Esophagus (tissue), 2 donors: ENCODE data around the gene GTF3C5. TPM values are rescaled to one million over a fixed set of nuclear protein-coding genes. Genes with fewer than 3 reads are reported as not detected.
"Not testable (repeated sequence)": the region's sequence is repeated elsewhere in the genome, so short reads cannot be mapped to it uniquely, and the experiment has no call there.

Experiments used
- H3K27ac ChIP-seq, 2 donors: one replicate each; pipeline ENCODE4 v1.5.1; 2013; ENCODE audit warnings: low read depth in 2 of 2, mild to moderate bottlenecking in 2 of 2, inconsistent platforms in 1 of 2, low read length in 1 of 2, moderate library complexity in 1 of 2
- H3K27me3 ChIP-seq, 2 donors: one replicate each; pipeline ENCODE4 v1.6.1; 2013; ENCODE audit warnings: low read length in 2 of 2, control low read depth in 1 of 2, mild to moderate bottlenecking in 1 of 2; ENCODE audit not compliant: insufficient read depth in 2 of 2, control insufficient read depth in 1 of 2
- H3K36me3 ChIP-seq, 2 donors: one replicate each; pipeline ENCODE4 v1.6.1; 2013; ENCODE audit warnings: low read length in 1 of 2; ENCODE audit not compliant: control insufficient read depth in 2 of 2, insufficient read depth in 2 of 2
- H3K4me1 ChIP-seq, 2 donors: one replicate each; pipeline ENCODE4 v1.6.1; 2013; ENCODE audit warnings: low read length in 1 of 2; ENCODE audit not compliant: control insufficient read depth in 2 of 2, insufficient read depth in 2 of 2
- H3K4me3 ChIP-seq, 2 donors: one replicate each; pipeline ENCODE4 v1.5.1; 2013; ENCODE audit warnings: low read length in 2 of 2, mild to moderate bottlenecking in 2 of 2, low read depth in 1 of 2, moderate library complexity in 1 of 2
- H3K9me3 ChIP-seq, 2 donors: one replicate each; pipeline ENCODE4 v1.6.1; 2013; ENCODE audit warnings: mild to moderate bottlenecking in 2 of 2, low read depth in 1 of 2, low read length in 1 of 2, moderate library complexity in 1 of 2; ENCODE audit not compliant: control insufficient read depth in 2 of 2, insufficient read depth in 1 of 2
- WGBS, 2 donors: extraction: QIAGEN DNeasy Blood & Tissue Kit; methylation state at CpG; one replicate each; pipeline ENCODE4 v1.1.7; 2013; 5-methylcytosine and 5-hydroxymethylcytosine counted together
- polyA plus RNA-seq, 2 donors: library from polyadenylated mRNA; stranded (reverse); fragments of 200-250 nt; gene quantifications; one replicate each; pipeline ENCODE4 v1.2.3, GENCODE V29; 2013
- donor health status: healthy with polysubstance abuse.
- donor health status: Bipolar disorder and iron deficiency.

The GTF3C5 gene
- polyA plus RNA-seq, 2 donors = 46.3 to 64.0 TPM

DNA sequence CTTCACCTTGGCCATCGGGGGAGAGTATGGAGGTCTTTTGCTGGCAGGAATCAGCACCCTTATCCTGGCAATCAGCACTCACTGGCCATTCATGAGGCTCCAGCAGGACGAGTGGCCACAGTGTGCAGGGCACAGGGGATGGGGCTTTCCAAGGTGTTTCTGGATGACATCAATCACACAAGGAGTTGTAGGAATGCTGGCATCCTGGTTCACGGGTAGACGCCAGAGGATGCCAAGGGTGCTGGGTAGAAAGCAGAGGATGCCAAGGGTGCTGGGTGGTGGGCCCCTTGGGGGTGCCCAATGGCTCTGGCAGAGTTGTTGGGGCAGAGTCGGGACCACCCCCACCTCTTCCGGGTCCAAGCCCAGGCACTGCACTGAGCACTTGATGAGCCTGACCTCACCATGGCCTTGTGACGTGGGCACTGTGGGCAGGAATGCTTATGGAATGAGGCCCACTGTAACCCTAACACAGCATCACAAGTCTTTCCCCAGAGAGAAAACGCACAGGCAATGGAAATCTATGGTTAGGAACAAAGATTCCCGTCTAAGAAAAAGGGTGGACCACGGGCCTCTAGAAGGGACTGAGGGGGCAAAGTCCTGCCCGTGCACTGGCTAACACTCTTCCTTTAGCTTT lies 60.1 kb downstream of the GTF3C5 start:
- WGBS, 2 donors = 73 to 75% methylated on average over 11 of the region's 11 CpGs
- H3K4me1 ChIP-seq = no peaks in the 10 kb centered on the region
- H3K4me3 ChIP-seq = no peak overlapping the region
- H3K27ac ChIP-seq = no peak overlapping the region
- no peaks in the 10 kb centered on the region for H3K9me3 ChIP-seq
- no peaks in the 10 kb centered on the region for H3K27me3 ChIP-seq
- no peaks in the 10 kb centered on the region for H3K36me3 ChIP-seq

DNA sequence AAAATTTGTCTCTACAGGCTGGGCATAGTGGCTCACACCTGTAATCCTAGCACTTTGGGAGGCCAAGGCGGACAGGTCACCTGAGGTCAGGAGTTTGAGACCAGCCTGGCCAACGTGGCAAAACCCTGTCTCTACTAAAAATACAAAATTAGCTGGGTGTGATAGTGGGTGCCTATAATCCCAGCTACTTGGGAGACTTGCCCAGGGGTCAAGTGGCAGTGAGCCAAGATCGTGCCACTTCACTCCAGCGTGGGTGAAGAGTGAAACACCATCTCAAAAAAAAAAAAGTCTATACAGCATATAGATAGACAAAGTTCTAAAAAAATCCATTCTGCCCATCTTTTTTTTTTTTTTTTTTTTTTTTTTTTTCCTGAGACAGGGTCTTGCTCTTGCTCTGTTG lies 63.6 kb downstream of the GTF3C5 start:
- not testable (repeated sequence) for H3K9me3 ChIP-seq, H3K27me3 ChIP-seq, H3K4me3 ChIP-seq, H3K4me1 ChIP-seq, H3K27ac ChIP-seq
- H3K36me3 ChIP-seq = peaks cover 14 to 22% of the 10 kb centered on the region in 2 donors
- WGBS, 2 donors = 64 to 68% methylated on average over 4 of the region's 4 CpGs

- Histone ChIP-seq H3K27ac (no peak overlapping the region), H3K27me3 (no peaks in the 10 kb centered on the region), H3K4me3 (no peak overlapping the region), H3K9me3 (peaks cover 0 to 10% of the 10 kb centered on the region in 2 donors), H3K4me1 (no peaks in the 10 kb centered on the region), H3K36me3 (peaks cover 17 to 27% of the 10 kb centered on the region in 2 donors)
- 96 to 99% methylated on average over 3 of the region's 3 CpGs for WGBS, 2 donors
These were observed 64.1 kb downstream of the GTF3C5 start for GRCh38 chr9:133094842-133095393.

DNA sequence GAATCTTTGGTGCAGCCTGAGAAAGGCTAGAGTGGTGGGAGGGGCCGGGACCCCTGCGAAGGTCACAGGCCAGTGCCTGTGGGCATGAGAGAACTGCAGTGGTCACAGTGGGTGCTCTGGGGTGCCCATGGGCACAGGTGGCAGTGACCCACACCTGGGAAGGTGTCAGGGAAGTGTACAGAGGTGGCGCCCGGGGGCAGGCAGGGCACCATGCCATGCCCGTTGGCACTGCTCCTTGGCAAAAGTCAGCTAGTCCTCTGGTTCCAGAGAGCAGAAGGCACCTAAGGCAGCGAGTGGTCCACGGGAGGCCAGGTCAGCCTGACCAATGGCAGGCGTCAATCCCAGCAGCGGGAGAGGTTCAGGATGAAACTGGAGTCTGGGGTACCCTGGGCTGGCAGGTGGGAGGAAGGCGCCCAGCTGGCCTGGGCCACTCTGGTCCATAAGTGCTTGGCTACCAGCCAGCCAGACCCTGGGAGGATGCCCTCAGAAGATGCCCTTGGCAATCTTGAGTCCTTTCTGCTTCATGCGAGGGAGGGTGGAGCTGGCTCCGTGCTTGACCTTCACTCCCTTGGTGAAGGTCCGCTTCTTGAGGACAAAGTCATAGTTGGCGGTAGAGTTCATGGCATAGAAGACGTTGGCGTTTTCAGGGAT lies 67.4 kb downstream of the GTF3C5 start:
- Histone ChIP-seq H3K4me1 (no peaks in the 10 kb centered on the region), H3K36me3 (peaks cover 39 to 55% of the 10 kb centered on the region in 2 donors)
- 89 to 90% methylated on average over 16 of the region's 16 CpGs for WGBS, 2 donors

DNA sequence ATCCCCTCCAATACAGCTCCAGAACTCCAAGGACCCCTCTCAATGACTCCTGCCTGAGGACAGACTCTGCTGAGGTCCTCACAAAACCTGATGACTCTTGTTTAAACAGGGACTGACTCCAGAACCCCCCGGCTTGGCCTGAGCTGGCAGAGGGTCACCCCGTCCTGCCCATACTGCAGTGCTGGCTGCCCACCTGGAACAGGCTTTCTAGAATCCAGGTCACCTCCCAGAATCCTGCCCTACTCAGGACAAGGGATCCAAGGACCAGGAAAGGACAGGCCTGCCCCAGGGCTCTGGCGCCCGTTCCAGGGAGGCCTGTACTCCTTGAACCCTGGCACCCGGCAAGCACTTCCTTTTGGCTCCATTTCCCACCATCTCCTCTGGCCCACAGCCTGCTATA lies 68.1 kb downstream of the GTF3C5 start:
- Histone ChIP-seq H3K36me3 (peaks cover 39 to 59% of the 10 kb centered on the region in 2 donors), H3K9me3 (peaks cover 0 to 10% of the 10 kb centered on the region in 2 donors), H3K4me3 (no peak overlapping the region), H3K27me3 (no peaks in the 10 kb centered on the region), H3K27ac (no peak overlapping the region), H3K4me1 (no peaks in the 10 kb centered on the region)
- 90 to 94% methylated on average over 5 of the region's 5 CpGs for WGBS, 2 donors

More for the DNA sequence above, 67.4 kb downstream of the GTF3C5 start:
- H3K9me3 ChIP-seq = peaks cover 0 to 10% of the 10 kb centered on the region in 2 donors
- H3K27ac ChIP-seq = no peak overlapping the region
- no peak overlapping the region for H3K4me3 ChIP-seq
- H3K27me3 ChIP-seq = no peaks in the 10 kb centered on the region

- WGBS, 2 donors = 96 to 97% methylated on average over 12 of the region's 12 CpGs
- Histone ChIP-seq H3K27me3 (no peaks in the 10 kb centered on the region), H3K36me3 (peaks cover 39 to 65% of the 10 kb centered on the region in 2 donors), H3K4me1 (no peaks in the 10 kb centered on the region), H3K9me3 (peaks cover 0 to 10% of the 10 kb centered on the region in 2 donors), H3K27ac (no peak overlapping the region), H3K4me3 (no peak overlapping the region)
These were observed 69.1 kb downstream of the GTF3C5 start for GRCh38 chr9:133099726-133100505.

DNA sequence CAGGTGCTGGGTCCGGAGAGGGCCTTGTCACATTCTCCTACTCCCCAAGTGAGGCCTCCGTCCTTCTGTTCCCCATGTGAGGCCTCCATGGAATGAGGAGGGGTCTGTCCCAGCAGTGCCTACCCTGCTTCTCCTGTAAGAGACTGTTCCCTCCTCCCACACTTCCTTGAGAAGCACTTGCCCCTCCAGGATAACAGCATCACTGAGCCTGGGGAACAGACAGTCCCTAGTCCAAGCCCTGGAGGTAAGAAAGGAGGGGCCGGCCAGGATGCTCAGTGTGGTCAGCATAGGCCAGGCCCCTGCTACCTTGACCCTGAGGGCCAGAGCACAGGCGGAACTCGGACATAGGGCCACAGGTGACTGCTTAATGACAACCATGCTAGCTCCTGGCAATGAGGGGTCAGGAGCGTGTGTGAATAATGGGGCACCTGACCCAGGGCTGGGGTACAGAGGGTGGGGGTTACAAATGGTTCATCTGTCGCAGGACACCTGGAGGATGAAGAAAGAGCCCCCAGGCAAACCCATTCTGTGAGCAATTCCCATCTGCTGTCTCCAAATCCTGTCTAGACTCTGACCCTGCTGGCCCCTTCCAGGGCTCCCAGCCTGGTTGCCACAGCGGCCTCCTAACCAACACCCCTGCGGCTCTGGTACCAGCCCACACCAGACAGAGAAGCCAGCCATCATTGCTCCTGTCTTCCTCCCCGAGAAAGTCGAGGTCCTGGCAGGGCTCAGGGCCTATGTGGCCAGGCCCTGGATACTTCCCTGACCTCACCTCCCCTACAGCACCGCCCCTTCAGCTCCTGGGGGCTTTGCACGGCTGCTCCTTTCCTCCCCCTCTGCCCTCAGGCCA lies 69.9 kb downstream of the GTF3C5 start:
- Histone ChIP-seq H3K9me3 (peaks cover 0 to 10% of the 10 kb centered on the region in 2 donors), H3K4me3 (no peak overlapping the region), H3K27ac (no peak overlapping the region), H3K4me1 (no peaks in the 10 kb centered on the region), H3K36me3 (peaks cover 39 to 71% of the 10 kb centered on the region in 2 donors), H3K27me3 (no peaks in the 10 kb centered on the region)
- WGBS, 2 donors = 87 to 92% methylated on average over 13 of the region's 13 CpGs

DNA sequence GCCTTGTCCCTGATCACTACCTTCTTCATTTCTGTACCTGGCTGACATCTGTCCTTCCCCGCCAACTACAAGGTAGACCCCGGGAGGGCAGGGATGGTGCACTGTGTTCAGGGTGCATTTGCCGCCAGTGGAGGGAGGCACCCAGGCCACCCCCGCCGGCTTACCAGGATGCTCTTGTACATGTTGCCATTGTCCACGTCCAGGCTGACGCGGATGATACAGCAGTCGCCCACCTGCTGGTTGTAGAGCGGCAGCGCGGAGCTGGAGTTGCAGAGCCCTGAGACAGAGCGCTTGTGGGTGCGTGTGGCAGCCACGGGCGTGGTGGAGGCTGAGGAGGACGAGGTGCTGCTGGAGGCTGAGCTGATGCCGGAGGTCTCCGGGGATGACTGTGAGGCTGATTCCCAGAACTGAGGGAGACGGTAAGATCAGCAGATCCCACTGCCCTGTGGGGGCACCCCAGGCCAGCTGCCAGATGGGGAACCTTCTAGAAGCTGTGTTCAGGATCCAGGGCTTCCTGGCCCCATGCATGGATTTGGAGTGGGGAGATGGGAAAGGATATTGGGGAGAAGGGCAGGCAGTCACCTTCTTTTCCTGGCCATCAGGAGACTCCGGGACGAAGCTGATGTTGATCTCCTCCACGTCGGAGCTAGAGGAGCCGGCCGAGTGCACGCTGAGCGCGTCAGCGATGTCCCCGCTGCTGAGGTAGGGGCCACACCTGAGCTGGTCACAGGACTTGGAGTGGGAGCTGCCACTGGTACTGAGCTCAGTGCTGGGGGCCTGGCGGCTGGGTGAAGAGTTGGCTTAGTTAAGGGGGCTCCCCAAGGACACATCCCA lies 70.8 kb downstream of the GTF3C5 start:
- Histone ChIP-seq H3K27me3 (no peaks in the 10 kb centered on the region), H3K9me3 (peaks cover 0 to 10% of the 10 kb centered on the region in 2 donors), H3K4me3 (no peak overlapping the region), H3K36me3 (peaks cover 44 to 78% of the 10 kb centered on the region in 2 donors), H3K4me1 (no peaks in the 10 kb centered on the region), H3K27ac (no peak overlapping the region)
- WGBS, 2 donors = 95 to 96% methylated on average over 32 of the region's 32 CpGs
